HG02870 (cell line): ENCODE data around the gene RIMKLB.
"Not testable (repeated sequence)": the region's sequence is repeated elsewhere in the genome, so short reads cannot be mapped to it uniquely, and the experiment has no call there.

Experiments
- ATAC-seq: cut with Tn5 transposase; IDR thresholded peaks from one replicate; pipeline ENCODE4 v1.9.1; 2021; ENCODE audit warnings: mild to moderate bottlenecking, moderate library complexity; ENCODE audit not compliant: unreplicated experiment

The RIMKLB gene

GRCh38 chr12:8689681-8690080 lies 8.1 kb upstream of the RIMKLB start:
- no peak for ATAC-seq

DNA sequence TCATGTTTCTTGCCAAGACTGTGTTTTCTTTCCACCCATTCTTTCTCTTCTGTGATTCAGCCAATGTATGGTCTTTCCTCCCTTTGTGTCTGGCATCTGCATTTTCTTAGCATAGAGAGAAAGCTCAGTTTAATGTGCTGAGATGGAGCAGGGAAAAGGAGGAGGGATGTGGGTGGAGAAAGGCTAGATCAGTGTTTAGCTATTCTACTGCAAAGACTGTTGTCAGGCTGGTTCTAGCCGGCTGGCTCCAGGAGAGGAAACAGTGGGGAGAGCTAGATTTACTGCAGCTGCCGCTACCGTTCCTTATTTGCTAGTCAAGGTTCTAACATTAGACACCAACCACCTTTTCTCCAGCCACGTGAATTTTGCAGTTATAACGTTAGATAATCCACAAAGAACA lies 5.2 kb upstream of the RIMKLB start:
- no peak for ATAC-seq

GRCh38 chr12:8695116-8695515 lies 2.7 kb upstream of the RIMKLB start:
- ATAC-seq: no peak

DNA sequence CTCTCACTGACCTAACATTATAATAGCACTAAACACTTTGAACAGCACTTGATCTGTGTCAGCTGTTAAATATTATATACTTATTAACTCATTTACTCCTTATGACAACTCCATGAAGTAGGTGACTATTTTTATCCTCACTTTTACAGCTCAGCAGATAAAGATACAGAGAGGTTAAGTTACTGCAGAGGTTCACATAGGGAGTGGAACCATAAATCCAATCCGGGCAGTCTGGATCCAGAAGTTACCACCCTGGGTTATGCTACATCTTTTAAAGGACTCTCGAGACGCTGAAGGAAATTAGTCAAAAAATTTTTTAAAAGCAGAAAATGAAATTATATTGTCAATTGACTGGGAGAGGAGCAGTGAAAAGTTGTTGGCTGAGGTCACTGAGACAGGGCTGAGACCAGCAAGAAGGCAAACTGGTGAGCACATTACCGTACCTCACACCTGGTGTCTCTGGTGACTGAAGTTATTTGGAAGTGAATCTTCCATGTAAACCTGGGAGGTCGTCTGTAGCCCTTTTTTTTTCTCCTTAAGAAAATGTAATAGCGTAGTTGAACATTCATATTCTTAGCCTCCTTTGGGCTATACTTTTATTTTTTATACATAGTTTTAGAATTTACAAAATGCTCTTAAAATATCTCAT lies 1.2 kb upstream of the RIMKLB start:
- ATAC-seq: no peak

DNA sequence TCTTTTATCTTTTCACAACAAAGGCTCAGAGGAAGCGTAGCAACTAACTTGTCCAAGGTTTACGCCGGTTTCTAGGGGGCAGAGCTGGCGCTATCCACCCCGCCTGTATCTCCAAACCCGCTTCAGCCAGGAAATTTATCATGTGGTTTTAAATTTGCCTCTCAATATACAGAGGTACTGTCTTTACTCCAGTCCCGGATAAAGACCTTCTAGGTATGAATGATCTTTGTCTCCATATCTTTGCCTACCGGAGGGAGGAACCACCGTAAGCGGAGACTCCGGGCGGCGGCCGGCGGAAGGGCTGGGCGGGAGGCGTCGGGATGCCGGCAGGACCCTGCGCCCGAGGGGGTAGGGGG lies 693 bp upstream of the RIMKLB start:
- ATAC-seq: peak; percentile 19

DNA sequence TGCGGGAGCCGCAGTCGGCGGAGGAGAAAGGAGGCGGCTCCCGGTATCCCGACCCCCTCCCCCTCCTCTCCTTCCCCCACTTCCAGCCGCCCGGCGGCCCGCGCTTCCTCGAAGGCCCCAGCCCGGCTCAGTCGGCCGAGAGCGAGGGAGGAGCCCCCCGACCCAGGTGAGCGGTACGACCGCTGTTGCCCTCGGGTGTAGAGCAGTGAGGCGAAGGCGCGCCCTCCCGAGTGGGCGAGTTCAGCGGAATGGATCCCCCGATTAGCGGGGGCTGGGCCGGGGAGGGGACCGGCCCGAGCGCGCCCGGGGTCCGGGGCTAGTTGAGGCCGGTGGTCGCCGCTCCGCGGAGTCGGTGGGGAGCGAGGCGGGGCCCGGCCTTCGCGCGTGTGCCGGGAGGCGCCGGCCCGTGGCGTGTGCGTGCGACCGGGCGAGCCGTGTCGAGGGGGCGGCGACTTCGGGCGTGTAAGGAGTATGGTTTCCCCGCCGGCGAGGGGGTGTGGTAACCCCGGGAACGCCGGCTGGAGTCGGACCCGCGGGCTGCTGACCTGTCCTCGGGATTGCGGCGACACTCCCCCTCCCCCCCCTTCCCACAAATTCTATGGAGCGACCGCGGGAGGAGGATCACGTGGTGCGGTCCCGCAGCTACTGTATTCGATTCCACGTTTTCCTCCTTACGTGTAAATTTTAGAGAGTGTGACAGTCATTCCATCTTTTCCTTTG lies 501 bp downstream of the RIMKLB start:
- ATAC-seq: peak; percentile 32

- ATAC-seq: no peak
Measured at GRCh38 chr12:8698879-8699278, 1.1 kb downstream of the RIMKLB start.

DNA sequence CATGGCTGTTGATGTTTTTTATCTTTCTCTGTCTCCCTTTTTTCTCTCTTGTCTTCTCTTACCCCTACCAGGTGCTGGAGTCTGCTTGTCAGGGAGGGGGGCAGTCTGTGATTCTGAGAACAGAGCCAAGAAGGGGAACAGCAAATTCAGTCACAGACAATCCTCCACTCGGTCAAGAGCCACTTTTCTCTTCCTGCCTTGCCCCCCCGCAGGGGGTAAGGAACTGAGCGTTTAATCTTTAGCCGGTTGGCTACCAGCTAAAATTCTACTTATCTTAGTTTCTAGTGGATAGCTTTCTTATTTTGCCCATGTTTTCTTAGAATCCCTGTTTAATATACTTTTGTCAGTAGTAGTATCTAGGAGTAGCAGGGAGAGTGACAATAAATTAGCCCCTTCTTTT lies 1.9 kb downstream of the RIMKLB start:
- no peak for ATAC-seq

DNA sequence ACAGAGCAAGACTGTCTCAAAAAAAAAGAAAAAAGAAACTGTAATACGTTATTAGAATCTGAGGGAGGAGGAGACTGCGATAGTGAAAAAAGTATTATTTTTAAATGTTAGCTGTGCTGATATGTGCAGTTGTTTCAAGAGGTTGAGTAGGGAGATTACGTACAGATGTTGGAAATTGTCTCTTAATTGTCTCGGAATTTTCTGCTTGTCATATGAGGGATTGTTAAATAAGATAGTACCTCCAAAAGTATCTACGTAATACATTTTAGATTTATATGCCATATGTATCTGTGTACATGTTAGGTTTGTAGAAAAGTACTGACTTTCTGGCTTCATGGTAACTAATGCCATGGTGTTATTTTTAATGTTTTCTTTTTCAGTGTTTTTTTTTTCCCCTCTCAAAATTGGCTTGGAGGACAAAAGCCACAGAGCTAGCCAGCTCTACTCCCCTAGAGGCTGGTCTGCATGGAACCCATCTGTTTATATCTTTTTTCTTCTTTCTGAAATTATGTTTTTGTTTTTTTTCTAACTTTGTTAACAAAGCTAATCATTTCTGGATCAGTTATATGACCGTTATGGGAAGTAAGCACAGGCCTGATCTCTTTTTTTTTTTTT lies 3.4 kb downstream of the RIMKLB start:
- ATAC-seq: no peak

DNA sequence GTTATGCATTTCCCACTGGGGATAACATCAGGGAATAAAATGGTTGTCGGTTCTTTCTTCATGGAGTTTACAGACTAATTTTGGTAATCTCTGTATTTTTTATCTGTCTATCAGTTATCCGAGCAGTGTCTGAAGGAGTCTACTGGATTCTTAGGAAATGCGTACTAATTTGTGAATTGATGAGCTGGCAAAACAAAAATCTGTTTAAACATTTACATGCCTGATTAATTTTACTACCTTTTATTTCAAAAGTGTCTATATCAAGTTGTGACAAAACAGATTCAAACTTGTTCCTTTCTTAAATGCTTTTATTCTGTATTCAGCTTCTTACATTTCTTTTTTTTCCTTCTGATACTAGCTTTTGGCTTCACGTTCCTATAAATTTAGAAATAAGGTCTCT lies 4.4 kb downstream of the RIMKLB start:
- no peak for ATAC-seq

- ATAC-seq: no peak
Measured at GRCh38 chr12:8709124-8709830, 11.5 kb downstream of the RIMKLB start.

GRCh38 chr12:8712572-8712971 lies 14.8 kb downstream of the RIMKLB start:
- ATAC-seq: no peak

DNA sequence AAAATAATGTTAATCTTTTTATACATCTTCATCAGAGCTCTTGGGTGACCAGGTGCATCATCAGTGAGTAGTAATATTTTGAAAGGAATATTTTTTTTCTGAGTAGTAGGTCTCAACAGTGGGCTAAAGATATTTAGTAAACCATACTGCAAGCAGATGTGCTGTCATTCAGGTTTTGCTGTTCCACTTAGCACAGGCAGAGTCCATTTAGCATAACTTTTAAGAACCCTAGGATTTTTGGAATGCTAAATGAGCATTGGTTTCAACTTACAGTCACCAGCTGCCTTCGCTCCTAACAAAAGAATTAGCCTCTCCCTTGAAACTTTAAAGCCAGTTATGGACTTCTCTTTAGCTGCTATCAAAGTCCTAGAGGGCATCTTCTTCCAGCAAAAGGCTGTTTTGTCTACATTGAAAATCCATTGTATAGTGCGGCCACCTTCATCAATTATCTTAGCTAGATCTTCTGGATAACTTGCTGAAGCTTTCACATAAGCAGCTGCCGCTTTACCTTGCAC lies 24.6 kb downstream of the RIMKLB start:
- ATAC-seq: no peak

- ATAC-seq: no peak
Measured at GRCh38 chr12:8734873-8735381, 37.1 kb downstream of the RIMKLB start.

DNA sequence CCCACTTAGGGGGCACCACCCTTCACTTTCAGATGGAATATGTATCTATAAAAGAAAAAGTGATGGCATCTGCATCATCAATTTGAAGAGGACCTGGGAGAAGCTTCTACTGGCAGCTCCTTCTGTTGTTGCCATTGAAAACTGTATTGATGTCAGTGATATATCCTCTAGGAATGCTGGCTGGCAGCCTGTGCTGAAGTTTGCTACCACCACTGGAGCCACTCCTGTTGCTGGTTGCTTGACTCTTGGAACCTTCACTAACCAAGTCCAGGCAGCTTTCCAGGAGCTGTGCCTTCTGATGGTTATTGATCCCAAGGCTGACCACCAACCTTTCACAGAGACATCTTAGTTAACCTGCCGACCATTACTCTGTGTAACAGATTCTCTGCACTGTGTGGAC lies 44.7 kb downstream of the RIMKLB start:
- ATAC-seq: no peak

DNA sequence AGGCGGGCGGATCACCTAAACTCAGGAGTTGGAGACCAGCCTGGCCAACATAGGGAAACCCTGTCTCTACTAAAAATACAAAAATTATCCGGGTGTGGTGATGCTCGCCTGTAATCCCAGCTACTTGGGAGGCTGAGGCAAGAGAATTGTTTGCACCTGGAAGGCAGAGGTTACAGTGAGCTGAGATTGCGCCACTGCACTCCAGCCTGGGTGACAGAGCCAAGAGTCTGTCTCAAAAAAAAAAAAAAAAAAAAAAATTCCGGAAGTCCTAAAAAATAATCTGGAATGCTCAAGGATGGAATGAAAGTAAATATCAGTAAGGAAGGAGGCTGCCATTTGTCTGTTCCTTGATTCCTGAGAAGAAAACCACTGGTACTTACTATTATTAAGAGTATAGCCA lies 45.3 kb downstream of the RIMKLB start:
- not testable (repeated sequence) for ATAC-seq

- not testable (repeated sequence) for ATAC-seq
Measured at GRCh38 chr12:8745631-8746030, 47.8 kb downstream of the RIMKLB start.

GRCh38 chr12:8746046-8746445 lies 48.3 kb downstream of the RIMKLB start:
- ATAC-seq: no peak

- not testable (repeated sequence) for ATAC-seq
Measured at GRCh38 chr12:8760076-8760475, 62.3 kb downstream of the RIMKLB start.

- not testable (repeated sequence) for ATAC-seq
Measured at GRCh38 chr12:8762701-8763100, 64.9 kb downstream of the RIMKLB start.

- ATAC-seq: not testable (repeated sequence)
Measured at GRCh38 chr12:8766121-8766520, 68.3 kb downstream of the RIMKLB start.
